ENCODE measurements around the gene STK40.

GRCh38 chr1:36309397-36309796 is 76.3 kb downstream of the STK40 start:
- TF ChIP-seq, protein P1, sequence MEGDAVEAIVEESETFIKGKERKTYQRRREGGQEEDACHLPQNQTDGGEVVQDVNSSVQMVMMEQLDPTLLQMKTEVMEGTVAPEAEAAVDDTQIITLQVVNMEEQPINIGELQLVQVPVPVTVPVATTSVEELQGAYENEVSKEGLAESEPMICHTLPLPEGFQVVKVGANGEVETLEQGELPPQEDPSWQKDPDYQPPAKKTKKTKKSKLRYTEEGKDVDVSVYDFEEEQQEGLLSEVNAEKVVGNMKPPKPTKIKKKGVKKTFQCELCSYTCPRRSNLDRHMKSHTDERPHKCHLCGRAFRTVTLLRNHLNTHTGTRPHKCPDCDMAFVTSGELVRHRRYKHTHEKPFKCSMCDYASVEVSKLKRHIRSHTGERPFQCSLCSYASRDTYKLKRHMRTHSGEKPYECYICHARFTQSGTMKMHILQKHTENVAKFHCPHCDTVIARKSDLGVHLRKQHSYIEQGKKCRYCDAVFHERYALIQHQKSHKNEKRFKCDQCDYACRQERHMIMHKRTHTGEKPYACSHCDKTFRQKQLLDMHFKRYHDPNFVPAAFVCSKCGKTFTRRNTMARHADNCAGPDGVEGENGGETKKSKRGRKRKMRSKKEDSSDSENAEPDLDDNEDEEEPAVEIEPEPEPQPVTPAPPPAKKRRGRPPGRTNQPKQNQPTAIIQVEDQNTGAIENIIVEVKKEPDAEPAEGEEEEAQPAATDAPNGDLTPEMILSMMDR (conservative IDR thresholded peaks at IDR 0.05 in 1 of 2, IDR thresholded peaks at IDR 0.05 in 1 of 2; ENCODE audit: extremely low read depth in 1 of 2, insufficient read depth in 1 of 2, low read depth in 1 of 2, low read length in 2 of 2) = no peak
- no peak for TF ChIP-seq EZH2 (IDR thresholded peaks at IDR 0.05; ENCODE audit: borderline replicate concordance, low read length)

Measured in mammary epithelial cell (primary cell).